NCI-H1694 treated with DMSO at 0.1 percent for 48 hours (cell line): ENCODE data around the gene MRPL1.
"Not testable (repeated sequence)": the region's sequence is repeated elsewhere in the genome, so short reads cannot be mapped to it uniquely, and the experiment has no call there.

Experiments used
- DNase-seq: peaks from one replicate; lab custom pipeline; 2025; lab: John Stamatoyannopoulos, UW

MRPL1 gene

DNA sequence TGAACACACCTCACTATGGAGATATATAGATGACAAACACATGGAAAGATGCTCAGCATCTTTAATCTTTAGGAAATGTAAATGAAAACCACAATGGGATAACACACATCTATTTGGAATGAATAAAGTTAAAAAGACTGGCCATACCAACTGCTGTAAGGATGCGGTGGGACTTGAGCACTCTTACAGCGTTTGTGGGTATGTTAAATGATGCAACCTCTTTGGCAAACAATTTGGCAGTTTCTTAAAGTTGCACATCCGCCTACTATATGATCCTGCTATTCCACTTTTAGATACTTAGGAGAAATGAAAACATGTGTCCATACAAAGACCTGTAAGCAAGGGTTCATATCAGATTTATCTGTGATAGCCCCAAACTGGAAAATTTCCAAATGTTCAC, 50.7 kb downstream of the MRPL1 start:
- DNase-seq: no peak

DNA sequence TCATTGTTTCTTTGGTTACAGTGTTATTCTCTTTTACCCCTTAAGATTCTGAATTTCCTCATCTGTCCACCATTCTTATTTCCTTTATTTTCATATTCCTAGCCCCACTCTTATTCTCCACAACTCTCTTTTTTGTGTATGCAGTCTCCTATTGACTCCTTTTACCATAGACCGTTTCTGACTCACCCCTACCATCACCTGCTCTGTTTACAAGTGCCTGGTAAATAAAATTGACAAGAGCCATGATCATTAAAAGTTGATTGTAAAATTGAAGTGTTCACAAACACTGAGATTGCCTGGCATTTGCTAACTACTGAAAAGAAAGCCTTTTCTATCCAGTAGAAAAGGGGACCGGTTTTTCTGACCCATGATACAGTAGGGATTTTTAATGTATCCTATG, 54.4 kb downstream of the MRPL1 start:
- DNase-seq: no peak

DNA sequence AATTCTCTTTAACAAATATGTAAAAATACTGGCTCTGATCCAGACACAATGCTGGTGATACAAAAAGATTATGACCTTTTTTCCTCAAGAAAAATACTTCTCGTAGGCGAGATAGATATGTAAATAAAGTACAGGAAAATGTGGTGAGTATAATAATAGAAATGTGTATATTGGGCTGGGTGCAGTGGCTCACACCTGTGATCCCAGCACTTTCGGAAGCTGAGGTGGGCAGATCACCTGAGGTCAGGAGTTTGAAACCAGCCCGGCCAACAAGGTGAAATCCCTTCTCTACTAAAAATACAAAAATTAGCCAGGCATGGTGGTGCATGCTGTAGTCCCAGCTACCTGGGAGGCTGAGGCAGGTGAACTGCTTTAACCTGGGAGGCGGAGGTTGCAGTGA, 55.0 kb downstream of the MRPL1 start:
- DNase-seq: no peak

DNA sequence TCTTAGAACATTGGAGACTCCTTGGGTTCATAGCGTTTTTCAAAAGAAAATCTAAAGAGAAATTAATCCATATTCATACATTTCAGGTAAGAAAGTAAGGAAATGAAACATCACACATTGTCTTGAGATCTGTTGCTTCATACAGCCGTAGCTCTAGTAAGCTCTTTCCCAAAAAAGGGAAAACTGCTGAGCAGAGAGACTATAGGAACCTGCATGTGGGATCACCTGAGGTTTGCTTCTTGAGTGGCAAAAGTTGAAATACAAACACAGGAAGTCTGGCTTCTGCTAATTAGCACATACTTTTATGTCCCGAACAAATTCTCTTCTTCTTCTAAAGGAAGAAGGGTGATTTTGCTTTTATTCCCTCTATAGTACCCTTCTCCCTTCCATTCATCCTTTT, 57.7 kb downstream of the MRPL1 start:
- no peak for DNase-seq

DNA sequence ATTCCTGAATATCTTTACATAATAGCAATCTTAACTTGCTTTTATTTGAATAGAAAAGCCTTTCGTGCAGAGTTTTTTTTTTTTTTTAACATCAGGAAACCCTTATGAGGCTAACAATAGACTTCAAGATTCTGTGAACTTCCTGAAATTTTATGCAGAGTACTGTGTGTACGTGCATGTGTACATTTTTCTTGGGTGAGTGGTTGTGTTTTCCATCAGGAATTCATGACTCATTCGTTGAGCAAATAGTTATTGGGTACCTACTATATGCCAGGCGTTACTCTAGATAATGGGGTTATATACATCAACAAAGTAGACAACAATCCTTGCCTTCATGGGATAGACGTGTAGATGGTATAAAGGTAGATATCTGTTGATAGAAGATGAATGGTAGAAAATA, 59.1 kb downstream of the MRPL1 start:
- DNase-seq: no peak

DNA sequence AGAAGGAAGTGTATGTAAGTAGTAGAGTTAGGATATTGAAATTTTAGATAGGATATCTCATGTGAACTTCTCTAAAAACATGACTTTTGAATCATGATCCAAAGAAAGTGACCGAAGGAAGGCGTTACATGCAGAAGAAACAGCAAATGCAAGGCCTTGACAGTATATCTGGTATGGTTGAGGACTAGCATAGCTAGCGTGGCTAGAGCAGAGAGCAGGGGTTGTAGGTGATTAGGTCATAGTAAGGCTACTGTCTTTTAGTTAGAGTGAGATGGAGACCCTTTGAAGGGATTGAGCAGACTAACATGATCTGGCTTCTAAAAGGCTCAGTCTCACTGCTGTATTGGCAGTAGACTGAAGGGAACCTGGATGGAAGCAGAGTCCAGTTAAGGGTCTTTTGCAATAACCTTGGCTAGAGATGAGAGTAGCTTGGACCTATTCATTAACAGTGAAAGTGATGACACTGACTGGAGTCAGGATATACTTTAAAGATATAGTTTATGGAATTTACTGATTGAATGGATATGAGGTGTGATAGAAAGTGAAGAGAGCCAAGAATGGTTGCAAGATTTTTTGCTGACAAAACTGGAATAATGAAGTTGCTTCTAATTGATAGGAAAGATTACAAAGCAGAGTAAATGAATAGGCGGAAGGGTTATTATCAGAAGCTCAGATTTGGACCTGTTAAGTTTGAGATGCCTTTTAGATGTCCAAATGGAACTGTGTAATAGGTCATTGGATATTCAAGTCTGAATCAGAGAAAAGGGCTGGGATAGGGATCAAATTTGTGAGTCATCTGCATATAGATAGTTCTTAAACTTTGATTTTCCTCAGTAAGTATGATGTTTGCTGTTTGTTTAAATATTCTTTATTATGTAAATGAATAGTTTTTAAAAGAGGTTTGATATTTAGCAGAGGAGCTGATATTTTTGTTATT, 59.8 kb downstream of the MRPL1 start:
- DNase-seq: no peak

DNA sequence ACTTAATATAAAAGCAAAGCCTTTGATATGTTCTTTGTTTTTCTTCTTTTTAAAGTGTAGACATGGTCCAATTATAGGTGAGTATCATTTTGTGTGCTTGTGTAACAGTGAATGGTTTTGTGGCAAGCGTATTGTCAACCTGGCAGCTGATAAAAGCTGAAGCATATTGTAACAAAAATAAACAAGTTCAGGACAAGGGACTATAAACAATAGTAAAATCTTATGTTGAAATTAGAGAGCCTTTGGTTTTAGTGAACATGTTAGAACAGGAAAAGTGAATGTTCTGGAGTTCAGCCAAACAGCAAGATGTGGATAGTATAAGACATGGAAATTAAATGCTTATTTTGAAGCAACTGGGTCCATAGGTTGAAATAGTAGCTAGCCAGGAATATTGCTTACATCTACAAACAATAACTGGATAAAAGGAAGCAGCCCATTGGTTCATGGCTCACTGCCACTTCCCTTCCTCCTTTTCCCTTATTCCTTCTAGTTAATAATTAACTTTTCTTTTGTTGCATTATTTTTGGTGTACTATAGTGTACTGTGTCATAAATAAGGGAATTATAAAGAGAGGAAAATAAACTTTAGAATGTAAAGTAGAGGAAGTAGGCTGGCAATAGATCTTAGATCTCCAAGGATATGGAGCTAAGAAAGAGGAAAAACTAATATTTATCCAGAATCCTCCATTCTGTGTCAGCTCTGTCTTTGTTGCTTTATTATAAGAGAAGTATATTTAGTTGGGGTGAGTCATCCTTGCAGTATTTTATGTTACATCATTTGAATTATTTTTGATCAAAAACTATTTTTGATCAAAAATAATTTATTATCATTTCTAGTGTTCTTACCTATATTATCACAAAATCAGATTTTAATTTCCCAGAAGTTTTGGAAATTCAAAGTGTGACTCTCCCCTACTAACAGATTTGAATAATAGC, 65.6 kb downstream of the MRPL1 start:
- DNase-seq: peak; percentile 2

DNA sequence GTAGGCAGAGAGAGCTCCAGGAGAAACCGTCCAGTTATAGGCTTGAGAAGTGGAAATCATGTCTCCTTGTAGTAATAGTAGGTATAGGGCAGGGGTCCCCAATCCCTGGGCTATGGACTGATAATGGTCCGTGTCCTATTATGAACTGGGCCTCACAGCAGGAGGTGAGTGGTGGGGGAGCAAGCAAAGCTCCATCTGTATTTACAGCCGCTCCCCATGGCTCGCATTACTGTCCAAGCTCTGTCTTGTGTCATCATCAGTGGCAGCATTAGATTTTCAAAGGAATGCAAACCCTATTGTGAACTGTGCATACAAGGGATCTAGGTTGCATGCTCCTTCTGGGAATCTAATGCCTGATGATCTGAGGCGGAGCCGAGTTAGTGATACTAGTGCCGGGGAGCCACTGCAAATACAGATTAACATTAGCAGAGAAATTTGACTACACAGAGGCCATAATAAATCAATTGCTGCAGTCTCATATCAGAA, 67.6 kb downstream of the MRPL1 start:
- no peak for DNase-seq

DNA sequence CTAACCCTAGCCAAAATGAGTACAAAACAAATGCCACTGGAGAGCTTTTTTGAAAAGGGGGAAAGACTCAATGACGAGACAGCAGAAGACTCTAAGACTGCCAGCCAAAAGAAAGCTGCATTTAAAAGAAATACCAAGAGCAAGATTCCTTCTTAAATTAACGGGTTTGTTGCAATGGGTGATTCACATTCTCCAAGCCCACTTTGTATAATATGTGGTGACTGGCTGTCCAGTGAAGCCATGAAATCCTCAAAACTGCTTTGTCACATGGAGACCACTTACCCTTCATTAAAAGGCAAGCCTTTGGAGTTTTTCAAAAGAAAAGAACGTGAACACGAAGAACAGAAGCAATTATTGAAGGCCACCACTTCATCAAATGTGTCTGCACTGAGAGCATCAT, 68.2 kb downstream of the MRPL1 start:
- DNase-seq: no peak

DNA sequence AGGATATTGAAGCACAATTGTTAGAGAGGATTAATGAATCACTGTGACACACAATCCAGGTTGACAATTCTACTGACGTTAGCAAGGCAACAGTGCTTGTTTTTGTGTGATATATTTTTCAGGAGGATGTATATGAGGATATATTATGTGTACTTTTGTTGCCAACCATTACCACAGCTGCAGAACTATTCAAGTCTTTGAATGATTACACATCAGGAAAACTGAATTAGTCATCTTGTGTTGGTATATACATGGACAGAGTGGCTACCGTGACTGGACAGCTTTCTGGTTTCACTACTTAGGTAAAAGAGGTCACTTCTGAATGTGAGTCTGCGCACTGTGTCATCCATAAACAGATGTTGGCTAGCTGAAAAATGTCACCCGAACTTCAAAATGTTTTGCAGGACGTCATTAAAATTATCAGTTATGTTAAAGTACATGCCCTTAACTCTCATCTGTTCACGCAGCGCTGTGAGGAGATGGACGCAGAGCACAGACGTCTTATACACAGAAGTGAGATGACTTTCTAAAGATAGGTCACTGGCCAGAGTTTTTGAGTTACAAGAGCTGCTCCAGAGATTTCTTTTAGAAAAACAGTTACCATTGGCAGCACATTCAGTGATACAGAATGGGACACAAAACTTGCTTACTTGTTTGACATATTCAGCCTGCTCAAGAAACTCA, 69.0 kb downstream of the MRPL1 start:
- DNase-seq: no peak

DNA sequence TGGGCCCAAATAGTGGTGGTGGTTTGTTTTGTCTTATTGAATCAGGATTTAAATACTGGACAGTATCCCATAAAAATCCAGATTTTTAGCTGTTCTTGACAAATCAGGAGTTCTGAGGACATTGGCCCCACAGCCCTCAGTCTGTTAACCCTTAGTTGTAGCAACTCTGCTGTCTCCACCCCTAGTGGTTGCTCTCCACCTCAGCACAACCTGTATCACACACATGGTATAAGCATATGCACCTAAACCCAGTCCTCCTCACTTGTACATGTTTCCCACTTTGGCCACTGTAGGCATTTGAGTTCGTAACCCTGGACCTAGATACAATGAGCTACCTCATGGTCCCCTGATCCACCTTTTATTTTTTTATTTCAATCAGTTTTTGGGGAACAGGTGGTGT, 75.9 kb downstream of the MRPL1 start:
- no peak for DNase-seq

DNA sequence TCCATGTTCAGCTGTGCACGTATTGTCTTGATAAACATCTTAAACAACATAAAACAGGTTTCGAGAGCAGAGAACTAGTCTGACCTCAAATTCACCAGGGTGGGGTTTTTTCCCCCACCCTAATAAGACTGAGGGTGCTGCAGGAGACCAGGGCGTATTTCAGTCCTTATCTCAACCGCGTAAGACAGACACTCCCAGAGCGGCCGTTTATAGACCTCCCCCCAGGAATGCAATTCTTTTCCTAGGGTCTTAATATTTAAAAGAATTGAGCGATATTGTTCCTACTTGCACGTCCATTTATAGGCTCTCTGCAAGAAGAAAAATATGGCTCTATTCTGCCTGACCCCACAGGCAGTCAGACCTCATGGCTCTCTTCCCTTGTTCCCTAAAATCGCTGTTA, 83.3 kb downstream of the MRPL1 start:
- DNase-seq: not testable (repeated sequence)

DNA sequence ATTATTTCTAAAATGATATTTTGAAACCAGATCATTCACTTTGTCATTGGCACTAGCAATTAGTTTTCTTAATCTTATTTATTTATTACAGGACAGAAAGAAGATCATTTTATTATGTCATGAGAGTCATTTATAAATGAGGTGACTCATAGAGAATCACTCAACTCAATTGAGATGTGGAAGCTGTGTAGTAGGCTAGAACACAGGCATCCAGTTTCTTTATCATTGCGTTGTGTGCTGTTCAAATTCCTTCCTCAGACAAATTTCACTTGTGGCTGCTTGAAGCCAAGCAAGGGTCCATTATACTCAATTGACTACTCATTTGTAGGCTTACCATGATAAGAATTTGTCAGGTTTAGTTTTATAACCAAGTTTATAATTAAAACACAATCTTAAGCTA, 87.6 kb downstream of the MRPL1 start:
- DNase-seq: no peak

DNA sequence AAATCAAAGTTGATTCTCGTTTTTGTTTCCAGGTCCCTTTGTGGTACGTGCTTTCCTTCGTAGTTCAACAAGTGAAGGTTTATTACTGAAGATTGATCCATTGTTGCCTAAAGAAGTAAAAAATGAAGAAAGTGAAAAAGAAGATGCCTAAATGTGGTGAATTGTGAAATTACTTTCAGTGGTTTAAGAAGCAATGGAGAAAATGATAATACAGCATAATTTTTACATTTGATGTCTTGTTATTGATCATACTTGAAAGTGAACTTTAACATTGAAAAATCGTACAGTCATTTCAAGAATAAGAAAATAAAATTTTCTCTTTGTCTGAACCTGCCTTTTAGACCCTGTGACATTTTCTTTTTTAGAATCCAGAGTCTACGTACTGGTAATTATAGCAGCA, 89.8 kb downstream of the MRPL1 start:
- no peak for DNase-seq

DNA sequence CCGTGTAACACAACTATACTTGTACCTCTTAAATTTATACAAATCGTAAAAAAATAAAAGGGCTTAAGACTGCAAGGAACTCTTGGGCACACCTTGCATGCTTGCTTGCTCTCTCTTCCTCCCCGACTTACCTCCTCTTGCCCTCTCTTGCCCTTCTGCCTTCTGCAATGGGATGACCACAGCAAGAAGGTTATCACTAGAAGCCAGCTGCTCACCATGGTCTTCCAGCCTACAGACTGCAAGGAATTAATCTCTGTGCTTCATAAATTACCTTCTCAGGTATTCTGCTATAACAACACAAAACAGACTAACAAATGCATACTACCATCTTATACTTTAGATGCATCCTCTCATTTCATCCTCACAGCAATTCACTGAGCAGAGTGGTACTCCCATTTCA, 92.1 kb downstream of the MRPL1 start:
- DNase-seq: no peak

DNA sequence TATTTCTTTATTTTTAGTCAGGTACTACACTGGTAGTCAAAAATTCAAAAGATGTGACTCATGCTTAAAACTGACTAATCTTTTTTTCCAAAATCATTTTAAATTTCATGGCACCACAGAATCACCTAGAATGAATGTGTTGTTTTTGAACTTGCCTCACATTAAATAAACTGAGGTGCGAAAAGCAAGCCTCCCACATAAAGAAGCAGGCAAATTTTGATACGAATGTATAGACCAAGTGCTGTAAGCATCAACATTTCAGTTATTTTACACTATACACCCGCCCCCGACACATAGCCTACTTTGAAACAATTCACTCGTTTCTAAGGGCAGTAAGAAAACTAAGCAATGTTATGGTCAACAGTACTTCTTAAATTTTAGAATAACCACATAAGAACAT, 94.3 kb downstream of the MRPL1 start:
- no peak for DNase-seq

DNA sequence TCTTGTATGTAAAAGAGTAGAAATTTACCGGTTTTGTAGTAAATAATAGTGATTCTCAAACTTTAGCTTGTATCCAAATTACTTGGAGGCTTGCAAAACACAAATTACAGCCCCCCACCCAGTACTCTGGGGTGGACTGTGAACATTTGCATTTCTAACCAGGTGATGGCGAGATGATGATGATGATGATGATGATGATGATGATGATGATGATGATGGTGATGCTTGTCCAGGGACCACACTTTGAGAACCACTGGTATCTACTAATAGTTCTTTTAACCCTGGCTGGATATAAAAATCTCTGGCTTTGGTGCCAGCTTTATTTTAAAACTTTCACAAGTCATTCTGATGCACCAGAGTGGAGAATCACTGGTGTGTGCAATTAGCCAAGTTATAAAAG, 96.3 kb downstream of the MRPL1 start:
- no peak for DNase-seq

DNA sequence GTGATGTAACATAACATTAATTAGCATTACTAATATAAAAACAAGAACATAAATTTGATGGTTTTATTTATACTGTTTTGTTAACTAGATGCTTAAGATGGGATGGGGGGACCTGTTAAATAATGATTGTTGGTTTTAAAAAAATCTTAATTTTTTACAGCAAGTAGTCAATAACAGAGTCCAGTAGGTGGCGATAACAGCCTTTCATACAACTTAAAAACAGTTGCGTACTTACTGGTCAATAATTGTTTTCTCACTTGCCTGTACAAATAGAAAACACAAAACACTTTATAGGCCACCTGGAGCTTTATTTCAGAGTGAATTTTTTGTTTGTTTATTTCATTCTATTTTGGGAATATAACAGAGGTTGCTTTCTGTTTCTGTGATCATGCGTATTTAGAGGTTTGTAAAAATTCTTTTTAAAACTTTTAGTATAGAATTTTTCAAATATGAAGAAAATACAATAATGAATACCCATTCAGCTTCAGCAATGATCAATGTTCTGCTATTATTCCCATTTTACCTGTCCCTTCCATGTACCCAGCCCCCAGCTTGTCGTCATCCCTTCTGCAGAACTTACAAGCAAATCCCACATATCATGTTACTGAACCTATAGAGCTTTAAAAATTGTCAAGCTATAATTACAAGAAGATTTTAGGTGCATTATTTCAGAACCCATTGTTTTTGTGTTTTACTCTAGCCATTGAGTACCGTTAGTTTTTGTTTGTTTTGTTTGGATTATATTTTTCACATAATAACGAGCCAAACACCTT, 97.1 kb downstream of the MRPL1 start:
- DNase-seq: peak; percentile 59

DNA sequence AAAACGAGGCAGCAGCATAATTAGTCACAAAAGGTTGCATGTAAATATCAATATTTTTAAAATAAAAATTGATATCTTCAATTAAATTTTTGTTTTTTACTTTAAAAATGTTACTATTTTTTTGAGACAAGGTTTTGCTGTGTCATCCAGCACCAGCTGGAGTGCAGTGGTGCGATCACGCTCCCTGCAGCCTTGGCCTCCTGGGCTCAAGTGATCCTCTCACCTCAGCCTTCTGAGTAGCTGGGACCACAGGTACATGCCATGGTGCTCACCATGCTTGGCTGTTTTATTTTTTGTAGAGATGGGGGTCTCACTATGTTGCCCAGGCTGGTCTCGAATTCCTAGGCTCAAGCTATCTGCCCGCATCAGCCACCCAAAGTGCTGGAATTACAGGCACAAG, 97.7 kb downstream of the MRPL1 start:
- no peak for DNase-seq

DNA sequence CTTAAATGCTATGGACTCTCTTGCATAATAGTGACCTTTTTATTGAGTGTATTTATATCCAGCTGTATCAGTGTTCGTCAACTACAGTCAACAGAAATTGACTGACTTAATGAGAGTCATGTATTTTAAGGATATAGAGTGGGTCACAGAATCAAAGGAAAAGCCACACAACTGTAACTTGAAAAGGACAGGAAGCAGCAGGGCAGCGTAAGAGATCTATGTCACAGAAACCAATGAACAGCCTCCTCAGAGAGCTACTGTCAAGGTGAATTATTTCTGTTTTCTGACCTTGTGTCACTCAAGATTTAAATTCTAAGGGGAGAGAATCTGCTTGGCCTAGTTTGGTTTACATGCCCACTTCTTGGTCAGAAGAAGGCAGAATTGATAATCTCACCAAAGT, 100.4 kb downstream of the MRPL1 start:
- DNase-seq: no peak

DNA sequence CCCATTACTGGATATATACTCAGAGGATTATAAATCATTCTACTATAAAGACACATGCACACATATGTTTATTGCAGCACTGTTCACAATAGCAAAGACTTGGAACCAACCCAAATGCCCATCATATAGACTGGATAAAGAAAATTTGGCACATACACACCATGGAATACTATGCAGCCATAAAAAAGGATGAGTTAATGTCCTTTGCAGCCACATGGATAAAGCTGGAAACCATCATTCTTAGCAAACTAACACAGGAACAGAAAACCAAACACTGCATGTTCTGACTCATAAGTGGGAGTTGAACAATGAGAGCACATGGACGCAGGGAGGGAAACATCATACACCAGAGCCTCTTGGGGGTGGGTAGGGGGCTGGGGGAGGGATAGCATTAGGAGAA, 111.0 kb downstream of the MRPL1 start:
- DNase-seq: not testable (repeated sequence)
